Muscle layer of duodenum (tissue), 2 donors: ENCODE measurements around the gene PNKP.
"Not testable (repeated sequence)": the region's sequence is repeated elsewhere in the genome, so short reads cannot be mapped to it uniquely, and the experiment has no call there.

Experiments used
- H3K27ac ChIP-seq: one replicate; pipeline ENCODE4 v1.7.0; 2013; ENCODE audit warnings: mild to moderate bottlenecking, low read length
- H3K27me3 ChIP-seq: one replicate; pipeline ENCODE4 v1.7.0; 2013; ENCODE audit warnings: low read depth, mild to moderate bottlenecking, control low read depth, low read length
- H3K36me3 ChIP-seq, 2 donors: one replicate each; pipeline ENCODE4 v1.7.0; 2013; ENCODE audit warnings: low read length in 2 of 2, control low read depth in 1 of 2, mild to moderate bottlenecking in 1 of 2; ENCODE audit not compliant: insufficient read depth in 2 of 2, control insufficient read depth in 1 of 2
- H3K4me1 ChIP-seq, 2 donors: one replicate each; pipeline ENCODE4 v1.7.0; 2013; ENCODE audit warnings: low read length in 2 of 2, mild to moderate bottlenecking in 2 of 2, control low read depth in 1 of 2, moderate library complexity in 1 of 2; ENCODE audit not compliant: insufficient read depth in 2 of 2, control insufficient read depth in 1 of 2
- H3K4me3 ChIP-seq, 2 donors: one replicate each; pipeline ENCODE4 v1.7.0; 2013; ENCODE audit warnings: low read length in 2 of 2, low read depth in 1 of 2, mild to moderate bottlenecking in 1 of 2
- H3K9me3 ChIP-seq, 2 donors: one replicate each; pipeline ENCODE4 v1.7.0; 2013; ENCODE audit warnings: low read length in 2 of 2, control low read depth in 1 of 2, mild to moderate bottlenecking in 1 of 2; ENCODE audit not compliant: control insufficient read depth in 1 of 2
- donor health status: healthy.

The PNKP gene

DNA sequence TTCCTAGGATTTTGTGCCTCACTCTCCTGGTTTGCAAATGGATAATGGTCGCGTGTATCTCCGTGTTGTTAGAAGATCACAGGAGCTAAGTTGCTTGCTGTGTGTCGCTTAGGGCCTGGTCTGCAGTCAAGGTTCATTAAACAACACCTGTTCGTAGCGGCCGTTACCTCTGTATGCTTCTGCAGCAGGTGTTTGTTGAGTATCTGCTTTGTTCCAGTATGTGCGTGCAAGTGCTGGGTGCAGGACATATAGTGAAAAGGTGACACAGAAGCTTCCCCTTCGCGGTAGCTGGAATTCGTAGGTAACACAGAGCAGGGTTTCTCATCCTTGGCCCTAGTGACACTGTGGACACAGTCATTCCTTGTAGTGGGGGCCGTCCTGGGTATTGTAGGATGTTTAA lies 43.9 kb downstream of the PNKP start:
- peaks cover 7 to 11% of the 10 kb centered on the region in 2 donors for H3K4me1 ChIP-seq
- no peaks in the 10 kb centered on the region for H3K27me3 ChIP-seq
- H3K27ac ChIP-seq: no peak overlapping the region
- peaks cover 22 to 23% of the 10 kb centered on the region in 2 donors for H3K36me3 ChIP-seq
- no peaks in the 10 kb centered on the region for H3K9me3 ChIP-seq
- H3K4me3 ChIP-seq: no peak overlapping the region

DNA sequence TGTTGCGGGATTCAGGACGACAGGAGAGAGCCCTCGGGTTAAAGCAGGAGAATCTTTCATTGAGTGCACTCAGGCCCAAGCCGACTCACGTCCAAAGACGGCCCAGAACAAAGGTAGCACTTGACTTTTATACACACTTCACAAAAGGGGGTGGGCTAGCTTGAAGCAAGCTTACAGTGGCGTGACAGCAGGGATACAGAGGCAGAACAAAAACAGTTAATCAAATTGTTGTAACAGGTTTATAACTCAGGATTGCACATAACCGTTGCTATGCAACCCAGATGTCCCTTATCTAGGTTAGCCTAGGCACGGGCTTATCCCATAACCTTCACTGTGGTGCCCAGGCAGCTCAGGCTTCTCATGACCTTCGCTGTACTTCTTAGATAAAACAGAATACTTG lies 47.3 kb downstream of the PNKP start:
- H3K4me3 ChIP-seq: no peak overlapping the region
- H3K27ac ChIP-seq: no peak overlapping the region

DNA sequence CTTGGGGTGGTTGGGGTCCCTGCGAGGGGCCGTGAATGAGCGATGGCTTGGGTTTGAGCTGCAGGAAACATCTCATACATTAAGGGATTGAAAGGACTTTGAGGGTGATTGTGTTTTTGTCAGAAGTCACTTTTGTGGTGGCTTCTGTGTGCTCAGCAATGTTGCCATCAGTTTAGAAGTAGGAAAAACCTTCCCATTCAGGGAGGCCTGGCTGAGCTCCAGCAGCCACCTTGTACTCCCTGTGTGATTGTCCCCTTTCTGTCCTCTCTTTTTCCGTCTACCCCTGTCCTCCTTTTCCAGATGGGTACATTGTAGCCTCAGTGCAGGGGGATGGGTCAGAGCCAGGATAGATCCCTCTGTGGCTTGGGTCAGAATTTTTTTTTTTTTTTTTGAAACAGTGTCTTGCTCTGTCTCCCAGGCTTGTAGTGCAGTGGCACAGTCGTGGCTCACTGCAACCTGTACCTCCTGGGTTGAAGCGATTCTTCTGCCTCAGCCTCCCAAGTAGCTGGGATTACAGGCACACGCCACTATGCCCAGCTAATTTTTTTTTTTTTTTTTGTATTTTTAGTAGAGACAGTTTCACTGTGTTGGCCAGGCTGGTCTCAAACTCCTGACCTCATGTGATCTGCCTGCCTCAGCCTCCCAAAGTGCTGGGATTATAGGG lies 47.8 kb downstream of the PNKP start:
- H3K27ac ChIP-seq: peak overlapping the region; percentile 96
- H3K4me1 ChIP-seq: peaks cover 7 to 11% of the 10 kb centered on the region in 2 donors
- peaks cover 11 to 28% of the 10 kb centered on the region in 2 donors for H3K36me3 ChIP-seq
- not testable (repeated sequence) for H3K27me3 ChIP-seq, H3K9me3 ChIP-seq
- H3K4me3 ChIP-seq: peak overlapping the region; percentile 89 to 99

More for the DNA sequence above, 47.3 kb downstream of the PNKP start:
- H3K36me3 ChIP-seq: peaks cover 11 to 28% of the 10 kb centered on the region in 2 donors
- no peaks in the 10 kb centered on the region for H3K27me3 ChIP-seq
- H3K4me1 ChIP-seq: peaks cover 7 to 11% of the 10 kb centered on the region in 2 donors
- no peaks in the 10 kb centered on the region for H3K9me3 ChIP-seq

DNA sequence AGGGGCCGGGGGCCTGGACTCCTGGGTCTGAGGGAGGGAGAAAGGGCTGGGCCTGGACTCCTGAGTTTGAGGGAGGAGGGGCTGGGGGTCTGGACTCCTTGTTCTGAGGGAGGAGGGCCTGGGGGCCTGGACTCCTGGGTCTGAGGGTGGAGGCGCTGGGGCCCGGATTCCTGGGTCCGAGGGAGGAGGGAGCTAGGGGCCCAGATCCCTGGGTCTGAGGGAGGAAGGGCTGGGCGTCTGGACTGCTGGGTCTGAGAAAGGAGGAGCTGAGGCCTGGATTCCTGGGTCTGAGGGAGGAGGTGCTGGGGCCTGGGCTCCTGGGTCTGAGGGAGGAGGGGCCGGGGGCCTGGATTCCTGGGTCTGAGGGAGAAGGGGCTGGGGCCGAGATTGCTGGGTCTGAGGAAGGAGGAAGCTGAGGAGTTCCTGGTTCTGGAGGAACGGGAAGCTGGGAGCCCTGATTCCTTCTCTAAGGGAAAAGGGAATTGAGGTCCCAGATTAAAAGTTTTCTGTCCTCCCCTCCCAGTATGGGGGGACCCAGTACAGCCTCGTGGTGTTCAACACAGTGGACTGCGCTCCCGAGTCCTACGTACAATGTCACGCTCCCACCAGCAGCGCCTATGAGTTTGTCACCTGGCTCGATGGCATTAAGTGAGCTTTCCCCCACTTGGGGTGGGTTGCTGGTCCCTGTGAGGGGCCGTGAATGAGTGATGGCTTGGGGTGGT lies 48.6 kb downstream of the PNKP start:
- H3K9me3 ChIP-seq: no peaks in the 10 kb centered on the region
- H3K4me1 ChIP-seq: peaks cover 7 to 17% of the 10 kb centered on the region in 2 donors
- H3K27me3 ChIP-seq: no peaks in the 10 kb centered on the region
- peak overlapping the region; percentile 96 for H3K27ac ChIP-seq
- peak overlapping the region; percentile 89 to 99 for H3K4me3 ChIP-seq
- H3K36me3 ChIP-seq: peaks cover 11 to 24% of the 10 kb centered on the region in 2 donors

DNA sequence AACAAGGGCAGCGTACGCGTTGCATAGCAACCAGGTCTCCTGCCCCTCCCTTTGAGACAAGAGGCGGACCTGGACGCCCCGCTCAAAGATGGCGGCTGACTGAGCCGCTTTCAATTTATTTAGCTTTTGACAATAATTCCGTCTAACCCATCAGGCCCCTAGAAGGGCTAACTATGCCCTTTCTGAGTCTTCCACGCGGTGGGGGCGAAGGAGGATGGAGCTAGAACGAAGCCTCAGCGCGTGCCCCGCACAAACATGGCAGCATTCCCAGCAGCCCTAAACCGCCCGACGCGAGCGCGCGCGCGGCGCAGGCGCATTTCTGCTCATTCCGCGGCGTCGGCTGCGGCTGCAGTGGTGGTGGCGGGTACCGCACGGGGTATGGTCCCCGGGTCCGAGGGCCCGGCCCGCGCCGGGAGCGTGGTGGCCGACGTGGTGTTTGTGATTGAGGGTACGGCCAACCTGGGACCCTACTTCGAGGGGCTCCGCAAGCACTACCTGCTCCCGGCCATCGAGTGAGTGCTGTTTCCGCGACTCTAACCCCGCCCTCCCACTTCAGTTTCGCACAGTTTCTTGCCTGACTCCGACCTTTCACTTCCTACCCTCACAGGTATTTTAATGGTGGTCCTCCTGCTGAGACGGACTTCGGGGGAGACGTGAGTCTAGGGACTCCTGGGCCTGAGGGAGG lies 49.3 kb downstream of the PNKP start, which contains the start of gene MED25:
Gene MED25 (plus strand): TSS at position 326 of the 685 bp plus-strand sequence. CDS start 53 bp downstream, at position 379.
- Histone ChIP-seq H3K27ac (peak within 1 kb of the TSS; percentile 96), H3K4me1 (peaks cover 7 to 17% of the 10 kb centered on the region in 2 donors), H3K9me3 (no peaks in the 10 kb centered on the region), H3K27me3 (no peaks in the 10 kb centered on the region), H3K4me3 (peak within 1 kb of the TSS; percentile 89 to 99), H3K36me3 (peaks cover 5 to 17% of the 10 kb centered on the region in 2 donors)

DNA sequence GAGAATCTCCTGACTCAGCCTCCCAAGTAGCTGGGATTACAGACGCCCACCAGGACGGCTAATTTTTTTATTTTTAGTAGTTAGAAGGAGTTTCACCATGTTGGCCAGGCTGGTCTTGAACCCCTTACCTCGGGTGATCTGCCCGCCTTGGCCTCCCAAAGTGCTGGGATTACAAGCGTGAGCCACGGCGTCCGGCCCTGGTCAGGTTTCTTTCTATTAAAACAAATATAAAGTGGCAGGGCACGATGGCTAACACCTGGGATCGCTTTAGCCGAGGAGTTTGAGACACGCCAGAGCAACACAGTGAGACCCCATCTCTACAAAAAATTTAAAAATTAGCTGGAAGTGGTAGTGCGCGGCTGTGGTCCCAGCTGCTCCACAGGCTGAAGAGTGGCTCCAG lies 50.8 kb downstream of the PNKP start:
- no peak overlapping the region for H3K27ac ChIP-seq
- peaks cover 4 to 14% of the 10 kb centered on the region in 2 donors for H3K36me3 ChIP-seq
- H3K27me3 ChIP-seq: no peaks in the 10 kb centered on the region
- H3K9me3 ChIP-seq: no peaks in the 10 kb centered on the region
- no peak overlapping the region for H3K4me3 ChIP-seq
- H3K4me1 ChIP-seq: peaks cover 7 to 25% of the 10 kb centered on the region in 2 donors

DNA sequence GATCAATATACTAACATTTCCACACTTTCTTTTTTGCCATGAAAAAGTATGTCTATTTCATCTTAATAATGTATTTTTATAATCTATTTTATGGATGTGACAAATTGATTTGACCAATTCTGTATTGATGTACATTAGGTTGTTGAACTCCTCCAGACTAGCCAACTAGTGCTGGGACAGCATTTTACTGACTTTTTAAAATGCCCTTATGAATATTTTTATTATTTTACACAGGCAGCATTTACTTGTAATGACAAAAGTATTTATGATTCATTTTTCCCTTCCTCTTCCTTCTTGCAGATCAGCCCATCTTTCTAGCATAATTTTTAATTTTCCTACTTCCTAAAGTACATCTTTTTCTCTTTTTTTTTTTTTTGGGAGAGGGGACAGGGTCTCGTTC lies 53.4 kb downstream of the PNKP start:
- Histone ChIP-seq H3K36me3 (peaks cover 0 to 9% of the 10 kb centered on the region in 2 donors), H3K27me3 (no peaks in the 10 kb centered on the region), H3K9me3 (no peaks in the 10 kb centered on the region), H3K4me1 (peaks cover 1 to 18% of the 10 kb centered on the region in 2 donors), H3K4me3 (peak overlapping the region in 1 of 2 donors; percentile 99), H3K27ac (peak overlapping the region; percentile 99)

DNA sequence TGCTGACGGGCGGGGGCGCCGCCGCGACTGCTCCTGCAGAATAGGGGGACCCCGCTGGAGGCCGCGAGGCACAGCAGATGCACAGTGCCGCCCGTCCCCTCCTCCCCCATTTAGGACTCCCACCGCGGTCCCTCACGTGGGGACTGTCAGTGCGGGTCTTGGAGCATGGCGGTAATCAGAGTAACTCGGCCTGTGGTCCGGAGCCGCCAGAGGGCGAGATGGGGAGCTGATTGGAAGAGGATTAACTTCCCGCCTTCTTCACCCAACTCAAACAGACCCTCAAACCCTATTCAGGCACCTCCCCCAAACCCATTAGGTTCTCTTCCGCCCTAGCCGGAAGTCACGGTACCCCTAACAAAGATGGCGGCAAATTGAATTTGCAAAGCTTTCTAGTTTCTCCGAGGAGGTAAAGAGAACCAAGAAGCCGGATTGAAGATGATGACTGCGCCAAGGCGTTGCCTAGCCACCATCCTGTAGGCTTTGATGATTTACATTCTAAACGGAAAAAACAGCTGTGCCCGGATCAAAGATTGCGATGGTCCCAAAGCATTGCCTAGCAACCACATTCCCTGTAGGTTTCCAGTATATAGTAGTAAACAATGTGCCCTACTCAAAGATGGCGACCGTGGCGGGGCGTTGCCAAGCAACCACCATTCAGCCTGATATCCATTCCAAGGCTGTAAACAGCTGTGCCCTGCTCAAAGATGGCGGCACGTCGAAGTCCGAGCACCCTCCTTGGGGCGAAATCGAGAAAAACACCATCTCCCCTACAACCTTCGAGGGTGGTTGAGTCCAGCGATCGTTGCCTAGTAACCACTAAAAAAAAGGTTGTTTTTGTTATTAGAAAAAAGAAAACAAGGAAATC lies 54.1 kb downstream of the PNKP start, which contains the start of gene FUZ:
Gene FUZ (minus strand): TSS at position 296 of the 865 bp plus-strand sequence. CDS start 186 bp downstream, at position 110.
- H3K36me3 ChIP-seq: peaks cover 0 to 8% of the 10 kb centered on the region in 2 donors
- peak within 1 kb of the TSS; percentile 99 for H3K27ac ChIP-seq
- H3K4me3 ChIP-seq: peak within 1 kb of the TSS; percentile 64 to 99
- H3K27me3 ChIP-seq: no peaks in the 10 kb centered on the region
- H3K4me1 ChIP-seq: peaks cover 0 to 17% of the 10 kb centered on the region in 2 donors
- no peaks in the 10 kb centered on the region for H3K9me3 ChIP-seq

DNA sequence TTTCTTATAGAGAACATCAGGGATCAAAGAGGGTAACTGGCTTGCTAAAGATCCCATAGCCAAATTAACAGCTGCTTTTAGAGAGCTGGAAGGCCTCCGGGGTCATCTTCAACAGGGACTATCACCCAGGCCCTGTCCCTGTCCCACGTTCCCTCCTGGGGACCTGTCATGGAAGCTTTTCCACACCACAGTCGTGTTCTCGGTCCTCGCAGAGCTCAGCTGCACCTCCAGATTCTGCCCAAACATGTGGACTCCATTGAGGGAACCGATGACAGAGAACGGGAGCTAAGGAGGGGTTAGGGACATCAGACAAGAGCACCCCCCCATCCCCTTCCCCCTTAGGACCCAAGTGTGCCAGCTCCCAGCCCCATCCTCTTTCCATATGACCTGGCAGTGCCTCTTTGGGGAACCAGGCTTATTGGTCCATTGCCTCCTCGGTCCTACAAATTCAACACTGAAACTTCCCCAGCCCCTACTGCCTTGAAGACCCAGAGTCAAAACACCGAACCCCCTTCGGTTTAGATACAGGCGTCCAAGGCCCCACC lies 54.9 kb downstream of the PNKP start:
- Histone ChIP-seq H3K27ac (peak overlapping the region; percentile 99), H3K36me3 (peaks cover 0 to 2% of the 10 kb centered on the region in 2 donors), H3K4me3 (peak overlapping the region; percentile 64 to 99), H3K9me3 (no peaks in the 10 kb centered on the region), H3K27me3 (no peaks in the 10 kb centered on the region), H3K4me1 (peaks cover 0 to 21% of the 10 kb centered on the region in 2 donors)

DNA sequence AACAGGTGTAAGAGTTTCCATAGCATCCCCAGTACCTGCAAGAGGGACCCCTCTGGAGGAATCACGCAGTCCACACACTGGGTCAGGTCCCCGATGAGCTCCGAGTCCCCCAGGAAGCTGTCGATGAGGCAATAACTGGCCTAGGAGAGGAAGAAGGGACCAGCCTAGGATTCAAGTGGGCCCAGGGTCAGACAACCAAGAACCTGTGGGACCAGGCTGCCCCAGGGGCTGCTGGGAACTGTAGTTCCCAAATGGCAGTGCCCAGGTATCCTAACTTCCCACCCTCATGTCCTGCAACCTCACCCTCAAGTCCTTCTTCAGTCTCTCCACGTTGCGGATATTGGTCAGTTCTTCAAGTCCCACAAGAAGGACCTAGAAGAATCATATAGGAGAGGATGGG lies 56.0 kb downstream of the PNKP start:
- H3K36me3 ChIP-seq: peaks cover 0 to 10% of the 10 kb centered on the region in 2 donors
- H3K9me3 ChIP-seq: no peaks in the 10 kb centered on the region
- no peaks in the 10 kb centered on the region for H3K27me3 ChIP-seq
- peaks cover 0 to 25% of the 10 kb centered on the region in 2 donors for H3K4me1 ChIP-seq
- H3K4me3 ChIP-seq: no peak overlapping the region
- H3K27ac ChIP-seq: no peak overlapping the region
